ENCODE measurements around the gene MAST2. TPM values are rescaled to one million over a fixed set of nuclear protein-coding genes. Genes with fewer than 3 reads are reported as not detected.

MAST2 gene
- total and polyA plus RNA-seq, 9 of the 15 experiments (the other 6 are each of a cell fraction or from before 2014, with no cell fraction given) = 0.73 to 32.0 (median 17.8) TPM

DNA sequence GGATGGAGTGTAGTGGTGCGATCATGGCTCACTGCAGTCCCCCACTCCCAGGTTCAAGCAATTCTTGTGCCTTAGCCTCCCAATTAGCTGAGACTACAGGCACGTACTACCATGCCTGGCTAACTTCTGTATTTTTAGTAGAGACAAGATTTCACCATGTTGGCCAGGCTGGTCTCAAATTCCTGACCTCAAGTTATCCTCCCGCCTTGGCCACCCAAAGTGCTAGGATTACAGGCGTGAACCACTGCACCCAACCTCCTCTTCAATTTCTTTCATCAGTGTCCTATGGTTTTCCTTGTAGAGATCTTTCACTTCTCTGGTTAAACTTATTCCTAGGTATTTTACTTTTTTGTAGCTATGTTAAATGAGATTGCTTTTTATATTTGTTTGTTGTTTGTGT, 10.7 kb upstream of the MAST2 start:
- H3K4me2 ChIP-seq (ENCODE audit: insufficient read depth, low read length) = no peak overlapping the region
- no peak for FAIRE-seq
- no peak overlapping the region for H2AFZ ChIP-seq (ENCODE audit: low read depth, low read length)
- no peaks in the 10 kb centered on the region for H3K79me2 ChIP-seq (ENCODE audit: control insufficient read depth, insufficient read depth, low read length)
- no peaks in the 10 kb centered on the region for H3K4me1 ChIP-seq (replicated peaks in 1 of 2; ENCODE audit: control insufficient read depth in 2 of 2, insufficient read depth in 2 of 2, low read length in 2 of 2)
- in situ Hi-C loops (cut with MboI) = no loop called here
- H3K27me3 ChIP-seq (ENCODE audit: control insufficient read depth in 2 of 2, insufficient read depth in 2 of 2, low read length in 2 of 2) = no peaks in the 10 kb centered on the region
- ChIA-PET POLR2A (interaction anchor here (1.1 to 1.3 kb wide), 2 partner anchors 12 to 15 kb away, joined by 3 to 4 read pairs; no protein-coding TSS in a partner anchor), CTCF (ENCODE audit: low intra/inter-chr PET ratio) (no interaction called here)
- no peak for DNase-seq (ENCODE audit: extremely low read depth in 1 of 4, low spot score in 3 of 4)
- no peaks in the 10 kb centered on the region for H4K20me1 ChIP-seq (replicated peaks; ENCODE audit: control insufficient read depth, insufficient read depth, low read length)
- no TSS peak for BruUV-seq (replicated peaks)
- no peak overlapping the region for H3K4me3 ChIP-seq
- TF ChIP-seq MBD2 (IDR thresholded peaks at IDR 0.05; ENCODE audit: borderline replicate concordance, low read depth) (no peak), PCBP2 (IDR thresholded peaks at IDR 0.05; ENCODE audit: low read depth, low read length, poor library complexity, severe bottlenecking) (no peak), HDAC1 (IDR thresholded peaks at IDR 0.05) (no peak), USF1 (CRISPR knock-in tag; IDR thresholded peaks at IDR 0.05) (no peak)
- intact Hi-C loops (cut with micrococcal nuclease) = no loop called here
- ATAC-seq = no peak
- H3K36me3 ChIP-seq (ENCODE audit: control insufficient read depth, insufficient read depth, low read length) = no peaks in the 10 kb centered on the region
- H3K9me1 ChIP-seq (ENCODE audit: control insufficient read depth, insufficient read depth, low read length) = no peaks in the 10 kb centered on the region
- H3K27ac ChIP-seq (ENCODE audit: extremely low read depth, low read depth, low read length) = no peak overlapping the region
- H3K9ac ChIP-seq (ENCODE audit: insufficient read depth in 1 of 2, low read depth in 2 of 2, low read length in 2 of 2) = no peak overlapping the region
- no peaks in the 10 kb centered on the region for H3K9me3 ChIP-seq (replicated peaks; ENCODE audit: control insufficient read depth, insufficient read depth, low read depth, low read length)
- WGBS (ENCODE audit: insufficient coverage, low coverage, missing lambda C conversion rate) = 30% methylated on average over 4 of the region's 4 CpGs

- H3K27ac ChIP-seq (ENCODE audit: extremely low read depth, low read depth, low read length) = no peak overlapping the region
- no TSS peak for BruUV-seq (replicated peaks)
- DNase-seq (ENCODE audit: extremely low read depth in 1 of 4, low spot score in 3 of 4) = no peak
- H3K27me3 ChIP-seq (ENCODE audit: control insufficient read depth in 2 of 2, insufficient read depth in 2 of 2, low read length in 2 of 2) = no peaks in the 10 kb centered on the region
- no peak overlapping the region for H3K4me3 ChIP-seq
- H3K9me1 ChIP-seq (ENCODE audit: control insufficient read depth, insufficient read depth, low read length) = no peaks in the 10 kb centered on the region
- ChIA-PET POLR2A (no interaction called here), CTCF (ENCODE audit: low intra/inter-chr PET ratio) (no interaction called here)
- no peak overlapping the region for H3K4me2 ChIP-seq (ENCODE audit: insufficient read depth, low read length)
- in situ Hi-C loops (cut with MboI) (no loop called here), intact Hi-C loops (cut with micrococcal nuclease) (no loop called here)
- H3K9me3 ChIP-seq (replicated peaks; ENCODE audit: control insufficient read depth, insufficient read depth, low read depth, low read length) = no peaks in the 10 kb centered on the region
- no peak overlapping the region for H3K9ac ChIP-seq (ENCODE audit: insufficient read depth in 1 of 2, low read depth in 2 of 2, low read length in 2 of 2)
- 47% methylated on average over 7 of the region's 7 CpGs for WGBS (ENCODE audit: insufficient coverage, low coverage, missing lambda C conversion rate)
- H3K79me2 ChIP-seq (ENCODE audit: control insufficient read depth, insufficient read depth, low read length) = no peaks in the 10 kb centered on the region
- H3K4me1 ChIP-seq (replicated peaks in 1 of 2; ENCODE audit: control insufficient read depth in 2 of 2, insufficient read depth in 2 of 2, low read length in 2 of 2) = no peaks in the 10 kb centered on the region
- peak; percentile 51; the same call in 1 of the 2 replicates for TF ChIP-seq PKNOX1 (IDR thresholded peaks at IDR 0.05)
- TF ChIP-seq, protein P1, sequence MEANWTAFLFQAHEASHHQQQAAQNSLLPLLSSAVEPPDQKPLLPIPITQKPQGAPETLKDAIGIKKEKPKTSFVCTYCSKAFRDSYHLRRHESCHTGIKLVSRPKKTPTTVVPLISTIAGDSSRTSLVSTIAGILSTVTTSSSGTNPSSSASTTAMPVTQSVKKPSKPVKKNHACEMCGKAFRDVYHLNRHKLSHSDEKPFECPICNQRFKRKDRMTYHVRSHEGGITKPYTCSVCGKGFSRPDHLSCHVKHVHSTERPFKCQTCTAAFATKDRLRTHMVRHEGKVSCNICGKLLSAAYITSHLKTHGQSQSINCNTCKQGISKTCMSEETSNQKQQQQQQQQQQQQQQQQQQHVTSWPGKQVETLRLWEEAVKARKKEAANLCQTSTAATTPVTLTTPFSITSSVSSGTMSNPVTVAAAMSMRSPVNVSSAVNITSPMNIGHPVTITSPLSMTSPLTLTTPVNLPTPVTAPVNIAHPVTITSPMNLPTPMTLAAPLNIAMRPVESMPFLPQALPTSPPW (CRISPR knock-in tag; IDR thresholded peaks at IDR 0.05) = no peak
- peak overlapping the region; percentile 61 for H2AFZ ChIP-seq (ENCODE audit: low read depth, low read length)
- H4K20me1 ChIP-seq (replicated peaks; ENCODE audit: control insufficient read depth, insufficient read depth, low read length) = no peaks in the 10 kb centered on the region
- no peaks in the 10 kb centered on the region for H3K36me3 ChIP-seq (ENCODE audit: control insufficient read depth, insufficient read depth, low read length)
- FAIRE-seq = peak; percentile 15
- ATAC-seq = peak; percentile 33; the same call in 1 of the 3 replicates
Observed at GRCh38 chr1:45793942-45794604, 9.3 kb upstream of the MAST2 start.
